Loucy (cell line): ENCODE data around the gene INTS11.

Experiments
- CTCF ChIP-seq: fragments of 200-600 bp; sonication (generic); conservative IDR thresholded peaks from 2 replicates; pipeline ENCODE4 v1.5.1; 2014; ENCODE audit warnings: mild to moderate bottlenecking, antibody characterized with exemption, low read length
- EZH2phosphoT487 ChIP-seq: fragments of 200-600 bp; IDR thresholded peaks from 2 replicates; pipeline ENCODE4 v1.6.1; 2018; ENCODE audit warnings: antibody characterized with exemption, mild to moderate bottlenecking, moderate library complexity, borderline replicate concordance

GRCh38 chr1:1345860-1346500 is 21.5 kb upstream of the INTS11 start:
- TF ChIP-seq CTCF: no peak
- no peak for TF ChIP-seq EZH2phosphoT487
